ENCODE data around the gene RPS6KA5. TPM values are rescaled to one million over a fixed set of nuclear protein-coding genes. Genes with fewer than 3 reads are reported as not detected.

Gene RPS6KA5
- total and polyA plus RNA-seq, 4 donors, result 1.1 to 14.8 (median 5.6) TPM

DNA sequence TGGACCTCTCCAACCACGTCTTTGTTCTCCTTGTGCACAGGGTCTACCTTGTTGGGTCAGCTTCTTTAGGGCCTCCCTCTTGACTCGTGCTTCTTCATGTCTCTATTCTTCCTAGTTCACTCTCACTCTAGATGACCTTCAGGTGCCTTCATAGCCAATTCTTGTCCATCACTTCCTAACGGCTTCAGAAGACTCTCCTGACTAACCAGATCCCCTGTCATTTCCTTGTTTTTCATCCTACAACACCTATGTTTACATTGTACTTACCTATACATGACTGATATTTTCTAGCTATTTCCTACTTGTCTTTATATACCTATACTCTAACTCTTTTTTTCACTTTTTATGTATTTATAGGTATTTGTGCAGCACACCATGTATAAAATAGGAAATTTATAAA lies 117.1 kb downstream of the RPS6KA5 start:
- no peak for DNase-seq
- Histone ChIP-seq H3K27ac (ENCODE audit: low read depth in 1 of 2, low read length in 1 of 2) (no peak overlapping the region), H3K36me3 (ENCODE audit: control insufficient read depth in 4 of 4, insufficient read depth in 4 of 4, low read length in 4 of 4) (peaks cover 0 to 5% (median 4%) of the 10 kb centered on the region in 4 donors), H3K4me1 (ENCODE audit: control insufficient read depth in 5 of 5, insufficient read depth in 5 of 5, low read length in 5 of 5) (peaks cover 0 to 2% (median 0%) of the 10 kb centered on the region in 5 donors), H3K27me3 (ENCODE audit: control insufficient read depth in 3 of 3, insufficient read depth in 3 of 3, low read length in 2 of 3) (no peaks in the 10 kb centered on the region), H3K4me3 (no peak overlapping the region), H3K9ac (ENCODE audit: insufficient read depth in 1 of 2, low read length in 2 of 2) (no peak overlapping the region), H3K9me3 (ENCODE audit: control insufficient read depth in 4 of 4, insufficient read depth in 3 of 4, low read length in 3 of 4) (peaks cover 0 to 8% (median 5%) of the 10 kb centered on the region in 4 donors)
- WGBS, 2 donors, result 91 to 94% methylated on average over 3 of the region's 3 CpGs
- no peak for ATAC-seq (ENCODE audit: insufficient read depth, low FRiP score)
- TF ChIP-seq, protein P1, sequence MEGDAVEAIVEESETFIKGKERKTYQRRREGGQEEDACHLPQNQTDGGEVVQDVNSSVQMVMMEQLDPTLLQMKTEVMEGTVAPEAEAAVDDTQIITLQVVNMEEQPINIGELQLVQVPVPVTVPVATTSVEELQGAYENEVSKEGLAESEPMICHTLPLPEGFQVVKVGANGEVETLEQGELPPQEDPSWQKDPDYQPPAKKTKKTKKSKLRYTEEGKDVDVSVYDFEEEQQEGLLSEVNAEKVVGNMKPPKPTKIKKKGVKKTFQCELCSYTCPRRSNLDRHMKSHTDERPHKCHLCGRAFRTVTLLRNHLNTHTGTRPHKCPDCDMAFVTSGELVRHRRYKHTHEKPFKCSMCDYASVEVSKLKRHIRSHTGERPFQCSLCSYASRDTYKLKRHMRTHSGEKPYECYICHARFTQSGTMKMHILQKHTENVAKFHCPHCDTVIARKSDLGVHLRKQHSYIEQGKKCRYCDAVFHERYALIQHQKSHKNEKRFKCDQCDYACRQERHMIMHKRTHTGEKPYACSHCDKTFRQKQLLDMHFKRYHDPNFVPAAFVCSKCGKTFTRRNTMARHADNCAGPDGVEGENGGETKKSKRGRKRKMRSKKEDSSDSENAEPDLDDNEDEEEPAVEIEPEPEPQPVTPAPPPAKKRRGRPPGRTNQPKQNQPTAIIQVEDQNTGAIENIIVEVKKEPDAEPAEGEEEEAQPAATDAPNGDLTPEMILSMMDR (IDR thresholded peaks at IDR 0.05; ENCODE audit: control extremely low read depth, extremely low read depth), result no peak

DNA sequence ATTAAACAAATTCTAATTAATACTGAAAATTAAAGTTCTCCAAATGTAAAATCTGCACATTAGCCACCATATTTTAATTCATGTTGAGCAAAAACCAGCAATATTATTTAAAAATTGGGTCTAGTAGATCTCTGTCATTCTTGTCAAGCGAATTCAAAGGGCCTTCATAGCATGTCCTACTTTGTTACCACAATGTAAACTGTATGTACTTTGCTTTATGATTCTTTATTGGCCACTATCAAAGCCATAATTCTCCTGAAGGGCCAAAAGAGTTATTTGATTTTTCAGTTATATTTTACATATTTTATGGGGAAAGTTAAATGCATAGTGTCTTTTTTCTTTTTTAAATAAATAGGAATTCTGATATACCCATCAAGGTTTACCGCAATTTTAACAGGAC lies 117.9 kb downstream of the RPS6KA5 start:
- 94% methylated on average over 2 of the region's 2 CpGs for WGBS, 2 donors
- DNase-seq (no peak), ATAC-seq (ENCODE audit: insufficient read depth, low FRiP score) (no peak)
- Histone ChIP-seq H3K27me3 (ENCODE audit: control insufficient read depth in 3 of 3, insufficient read depth in 3 of 3, low read length in 2 of 3) (no peaks in the 10 kb centered on the region), H3K9ac (ENCODE audit: insufficient read depth in 1 of 2, low read length in 2 of 2) (no peak overlapping the region), H3K36me3 (ENCODE audit: control insufficient read depth in 4 of 4, insufficient read depth in 4 of 4, low read length in 4 of 4) (peaks cover 0 to 5% (median 4%) of the 10 kb centered on the region in 4 donors), H3K4me3 (no peak overlapping the region), H3K9me3 (ENCODE audit: control insufficient read depth in 4 of 4, insufficient read depth in 3 of 4, low read length in 3 of 4) (peaks cover 0 to 9% (median 6%) of the 10 kb centered on the region in 4 donors), H3K27ac (ENCODE audit: low read depth in 1 of 2, low read length in 1 of 2) (no peak overlapping the region), H3K4me1 (ENCODE audit: control insufficient read depth in 5 of 5, insufficient read depth in 5 of 5, low read length in 5 of 5) (peaks cover 0 to 2% (median 0%) of the 10 kb centered on the region in 5 donors)
- TF ChIP-seq, protein P1 (IDR thresholded peaks at IDR 0.05; ENCODE audit: control extremely low read depth, extremely low read depth), result no peak

DNA sequence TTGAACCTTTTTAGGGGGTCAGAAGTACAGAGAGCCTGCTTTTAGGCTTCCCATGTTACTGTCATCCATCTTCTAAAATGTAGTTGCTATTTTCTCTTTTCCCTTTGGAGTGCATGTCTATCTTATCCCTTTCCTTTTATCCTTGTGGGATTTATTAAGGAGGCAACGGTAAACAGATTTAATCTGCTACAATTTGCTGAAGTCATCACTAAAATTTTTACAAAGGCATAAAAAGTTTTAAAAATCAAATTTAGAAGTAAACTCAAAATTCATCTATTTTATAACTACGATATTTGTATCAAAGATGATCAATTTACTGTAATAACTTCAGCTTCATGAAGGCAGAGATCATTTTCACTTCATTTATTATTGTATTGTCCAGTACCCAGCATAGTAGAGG lies 118.7 kb downstream of the RPS6KA5 start:
- TF ChIP-seq, protein P1 (IDR thresholded peaks at IDR 0.05; ENCODE audit: control extremely low read depth, extremely low read depth), result no peak
- no peak overlapping the region for H3K4me3 ChIP-seq
- DNase-seq (no peak), ATAC-seq (ENCODE audit: insufficient read depth, low FRiP score) (no peak)
- H3K27ac ChIP-seq (ENCODE audit: low read depth in 1 of 2, low read length in 1 of 2), result no peak overlapping the region
- 96 to 97% methylated on average over 2 of the region's 2 CpGs for WGBS, 2 donors
- H3K4me1 ChIP-seq (ENCODE audit: control insufficient read depth in 5 of 5, insufficient read depth in 5 of 5, low read length in 5 of 5), result peaks cover 0 to 2% (median 0%) of the 10 kb centered on the region in 5 donors
- no peaks in the 10 kb centered on the region for H3K27me3 ChIP-seq (ENCODE audit: control insufficient read depth in 3 of 3, insufficient read depth in 3 of 3, low read length in 2 of 3)
- H3K9ac ChIP-seq (ENCODE audit: insufficient read depth in 1 of 2, low read length in 2 of 2), result no peak overlapping the region
- H3K36me3 ChIP-seq (ENCODE audit: control insufficient read depth in 4 of 4, insufficient read depth in 4 of 4, low read length in 4 of 4), result peaks cover 0 to 5% (median 4%) of the 10 kb centered on the region in 4 donors
- H3K9me3 ChIP-seq (ENCODE audit: control insufficient read depth in 4 of 4, insufficient read depth in 3 of 4, low read length in 3 of 4), result peaks cover 0 to 9% (median 6%) of the 10 kb centered on the region in 4 donors

All from lung (tissue), 12 donors.